Measurements from ENCODE around the gene CCZ1.
"Not testable (repeated sequence)": the region's sequence is repeated elsewhere in the genome, so short reads cannot be mapped to it uniquely, and the experiment has no call there.

The CCZ1 gene

DNA sequence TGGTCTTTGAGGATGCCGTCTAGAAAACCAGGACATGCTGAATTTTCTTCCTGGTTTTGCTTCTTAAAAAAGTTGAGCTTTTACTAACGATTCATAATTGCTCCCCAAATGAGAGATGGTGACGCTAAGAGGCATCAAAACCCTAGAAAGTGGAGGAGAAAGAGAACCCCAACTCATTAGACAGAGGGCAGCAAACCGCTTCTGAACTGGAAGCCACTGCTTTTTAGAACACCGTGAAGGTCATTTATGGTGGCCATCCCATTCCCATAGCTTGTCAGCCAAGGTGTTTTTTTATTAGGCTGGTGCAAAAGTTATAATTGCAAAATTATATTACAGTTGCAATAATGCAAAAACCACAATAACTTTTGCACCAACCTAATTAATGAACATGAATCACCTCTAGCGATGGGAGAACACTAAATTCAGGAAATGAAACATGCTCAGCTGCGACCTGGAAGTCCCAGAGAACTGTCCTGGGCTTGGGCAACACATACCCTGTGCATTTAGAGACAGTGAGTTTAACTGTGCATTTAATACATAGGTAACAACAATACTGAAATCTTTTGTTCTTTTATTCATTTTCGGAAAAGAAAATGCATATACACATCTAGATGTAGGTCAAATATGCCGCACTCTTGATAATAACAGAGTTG lies 33.1 kb upstream of the CCZ1 start:
- not testable (repeated sequence) for H3K27me3 ChIP-seq (ENCODE audit: low read depth, low read length); H2AFZ ChIP-seq (ENCODE audit: low read depth, low read length); H3K27ac ChIP-seq (ENCODE audit: low read length); H3K79me2 ChIP-seq (ENCODE audit: low read length); H3K36me3 ChIP-seq (replicated peaks; ENCODE audit: low read depth, low read length); H3K9ac ChIP-seq (ENCODE audit: low read length); H4K20me1 ChIP-seq (ENCODE audit: insufficient read depth, low read length); H3K9me3 ChIP-seq (ENCODE audit: insufficient read depth, low read length)
- Histone ChIP-seq H3K4me1 (ENCODE audit: low read length) (peaks cover 22% of the 10 kb centered on the region), H3K4me3 (ENCODE audit: low read length) (peak overlapping the region; percentile 66), H3K4me2 (ENCODE audit: low read length) (peak overlapping the region; percentile 83)
- TF ChIP-seq, protein P1, sequence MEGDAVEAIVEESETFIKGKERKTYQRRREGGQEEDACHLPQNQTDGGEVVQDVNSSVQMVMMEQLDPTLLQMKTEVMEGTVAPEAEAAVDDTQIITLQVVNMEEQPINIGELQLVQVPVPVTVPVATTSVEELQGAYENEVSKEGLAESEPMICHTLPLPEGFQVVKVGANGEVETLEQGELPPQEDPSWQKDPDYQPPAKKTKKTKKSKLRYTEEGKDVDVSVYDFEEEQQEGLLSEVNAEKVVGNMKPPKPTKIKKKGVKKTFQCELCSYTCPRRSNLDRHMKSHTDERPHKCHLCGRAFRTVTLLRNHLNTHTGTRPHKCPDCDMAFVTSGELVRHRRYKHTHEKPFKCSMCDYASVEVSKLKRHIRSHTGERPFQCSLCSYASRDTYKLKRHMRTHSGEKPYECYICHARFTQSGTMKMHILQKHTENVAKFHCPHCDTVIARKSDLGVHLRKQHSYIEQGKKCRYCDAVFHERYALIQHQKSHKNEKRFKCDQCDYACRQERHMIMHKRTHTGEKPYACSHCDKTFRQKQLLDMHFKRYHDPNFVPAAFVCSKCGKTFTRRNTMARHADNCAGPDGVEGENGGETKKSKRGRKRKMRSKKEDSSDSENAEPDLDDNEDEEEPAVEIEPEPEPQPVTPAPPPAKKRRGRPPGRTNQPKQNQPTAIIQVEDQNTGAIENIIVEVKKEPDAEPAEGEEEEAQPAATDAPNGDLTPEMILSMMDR (IDR thresholded peaks at IDR 0.05; ENCODE audit: low read depth, low read length) = peak; percentile 13; the same call in 1 of the 2 replicates

DNA sequence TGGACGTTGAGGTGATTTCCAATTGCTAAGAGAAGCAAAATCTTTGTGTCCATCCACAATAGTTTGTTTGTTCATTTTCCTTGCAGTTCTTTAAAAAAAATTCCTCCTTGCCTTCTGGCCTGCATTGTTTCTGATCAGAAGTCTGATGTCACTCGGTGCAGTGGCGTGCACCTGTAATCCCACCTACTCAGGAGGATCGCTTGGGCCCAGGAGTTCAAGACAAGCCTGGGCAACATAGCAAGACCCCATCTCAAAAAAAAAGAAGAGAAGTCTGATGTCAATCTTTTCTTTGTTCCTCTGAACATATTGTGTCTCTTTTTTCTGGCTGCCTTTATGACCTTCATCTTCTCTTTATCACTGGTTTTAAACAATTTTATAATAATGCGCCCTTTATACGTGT lies 31.5 kb upstream of the CCZ1 start:
- no peak overlapping the region for H3K4me2 ChIP-seq (ENCODE audit: low read length)
- no peak overlapping the region for H3K9ac ChIP-seq (ENCODE audit: low read length)
- no peak overlapping the region for H3K27ac ChIP-seq (ENCODE audit: low read length)
- no peak overlapping the region for H2AFZ ChIP-seq (ENCODE audit: low read depth, low read length)
- H3K27me3 ChIP-seq (ENCODE audit: low read depth, low read length) = 0 out of 2 replicates have a peak, but pooled peaks cover 4% of the 10 kb centered on the region
- peaks cover 22% of the 10 kb centered on the region for H3K4me1 ChIP-seq (ENCODE audit: low read length)
- no peaks in the 10 kb centered on the region for H3K79me2 ChIP-seq (ENCODE audit: low read length)
- TF ChIP-seq, protein P1 (IDR thresholded peaks at IDR 0.05; ENCODE audit: low read depth, low read length) = no peak
- no peak for TF ChIP-seq EZH2phosphoT487 (IDR thresholded peaks at IDR 0.05; ENCODE audit: low read depth)
- no peaks in the 10 kb centered on the region for H3K9me3 ChIP-seq (ENCODE audit: insufficient read depth, low read length)
- H3K4me3 ChIP-seq (ENCODE audit: low read length) = no peak overlapping the region
- H3K36me3 ChIP-seq (replicated peaks; ENCODE audit: low read depth, low read length) = no peaks in the 10 kb centered on the region
- H4K20me1 ChIP-seq (ENCODE audit: insufficient read depth, low read length) = no peaks in the 10 kb centered on the region

DNA sequence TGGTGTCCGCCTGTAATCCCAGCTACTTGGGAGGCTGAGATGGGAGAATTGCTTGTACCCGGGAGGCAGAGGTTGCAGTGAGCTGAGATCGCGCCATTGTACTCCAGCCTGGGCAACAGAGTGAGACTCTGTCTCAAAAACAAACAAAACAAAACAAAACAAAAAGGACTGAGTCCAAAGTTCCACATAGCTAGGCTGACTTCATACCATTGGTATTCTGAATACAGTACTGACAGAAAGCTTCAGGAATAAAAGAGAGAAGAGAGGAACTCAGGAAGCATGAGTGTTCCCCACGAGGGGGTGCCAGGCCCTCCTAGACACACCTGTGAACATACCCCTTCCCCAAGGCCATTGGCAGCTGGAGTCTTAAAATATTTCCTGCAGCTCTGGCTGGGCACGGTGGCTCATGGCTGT lies 29.6 kb upstream of the CCZ1 start:
- H3K27me3 ChIP-seq (ENCODE audit: low read depth, low read length); H3K79me2 ChIP-seq (ENCODE audit: low read length); H2AFZ ChIP-seq (ENCODE audit: low read depth, low read length); H3K4me3 ChIP-seq (ENCODE audit: low read length); H3K36me3 ChIP-seq (replicated peaks; ENCODE audit: low read depth, low read length); H3K4me2 ChIP-seq (ENCODE audit: low read length); H3K9ac ChIP-seq (ENCODE audit: low read length); H4K20me1 ChIP-seq (ENCODE audit: insufficient read depth, low read length); H3K9me3 ChIP-seq (ENCODE audit: insufficient read depth, low read length); H3K27ac ChIP-seq (ENCODE audit: low read length): not testable (repeated sequence)
- H3K4me1 ChIP-seq (ENCODE audit: low read length) = peaks cover 21% of the 10 kb centered on the region

- H3K27me3 ChIP-seq (ENCODE audit: low read depth, low read length) = no peaks in the 10 kb centered on the region
- H3K4me3 ChIP-seq (ENCODE audit: low read length) = no peak overlapping the region
- H3K4me2 ChIP-seq (ENCODE audit: low read length) = no peak overlapping the region
- H3K9me3 ChIP-seq (ENCODE audit: insufficient read depth, low read length) = no peaks in the 10 kb centered on the region
- TF ChIP-seq EZH2phosphoT487 (IDR thresholded peaks at IDR 0.05; ENCODE audit: low read depth) = no peak
- TF ChIP-seq, protein P1 (IDR thresholded peaks at IDR 0.05; ENCODE audit: low read depth, low read length) = no peak
- peaks cover 15% of the 10 kb centered on the region for H3K4me1 ChIP-seq (ENCODE audit: low read length)
- no peaks in the 10 kb centered on the region for H4K20me1 ChIP-seq (ENCODE audit: insufficient read depth, low read length)
- no peak overlapping the region for H3K27ac ChIP-seq (ENCODE audit: low read length)
- H3K79me2 ChIP-seq (ENCODE audit: low read length) = no peaks in the 10 kb centered on the region
- H3K9ac ChIP-seq (ENCODE audit: low read length) = no peak overlapping the region
- no peaks in the 10 kb centered on the region for H3K36me3 ChIP-seq (replicated peaks; ENCODE audit: low read depth, low read length)
- H2AFZ ChIP-seq (ENCODE audit: low read depth, low read length) = no peak overlapping the region
Observed at GRCh38 chr7:5869691-5870090, 28.8 kb upstream of the CCZ1 start.

Data from OCI-LY3 (cell line).